Measurements from ENCODE around the gene PRAC1.
"Not testable (repeated sequence)": the region's sequence is repeated elsewhere in the genome, so short reads cannot be mapped to it uniquely, and the experiment has no call there.

DNA sequence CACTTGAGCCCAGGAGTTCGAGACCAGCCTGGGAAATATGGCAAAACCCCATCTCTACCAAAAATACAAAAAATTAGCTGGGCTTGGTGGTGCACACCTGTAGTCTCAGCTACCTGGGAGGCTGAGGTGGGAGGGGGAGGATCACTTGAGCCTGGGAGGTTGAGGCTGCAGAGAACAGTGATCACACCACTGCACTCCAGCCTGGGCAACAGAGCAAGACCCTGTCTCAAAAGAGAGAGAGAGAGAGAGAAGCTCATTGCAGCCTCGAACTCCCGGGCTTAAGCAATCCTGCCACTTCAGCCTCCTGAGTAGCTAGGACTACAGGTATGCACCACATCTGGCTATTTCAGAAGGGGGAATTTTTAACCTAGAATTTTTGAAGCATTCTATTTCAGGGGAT is 5.8 kb downstream of the PRAC1 start:
- TF ChIP-seq POLR2A, POLR2AphosphoS5, TAF1, SPI1 (IDR thresholded peaks at IDR 0.05; ENCODE audit: low read depth, low read length): not testable (repeated sequence)

Data from GM12891 (cell line).